Caco-2 (cell line): ENCODE results near the gene FLAD1. TPM values are rescaled to one million over a fixed set of nuclear protein-coding genes. Genes with fewer than 3 reads are reported as not detected.
A peak's percentile ranks its signal among the peaks of the same experiment; 100 is the strongest.

Source experiments
- BruUV-seq: library from RNA; stranded (reverse); fragments of 400-500 nt; replicated peaks from 2 replicates; lab custom pipeline; 2021; lab: Mats Ljungman, UMichigan
- CTCF ChIA-PET: fragments of 300-600 bp; sonication (Branson Sonifier 250); formaldehyde crosslinking; loops from one replicate; lab custom pipeline; 2022; ENCODE audit warnings: antibody characterized with exemption; lab: Charles Lee
- POLR2A ChIA-PET: fragments of 300-600 bp; sonication (Branson Sonifier 250); formaldehyde crosslinking; loops from one replicate; lab custom pipeline; 2022; ENCODE audit warnings: antibody characterized with exemption; lab: Charles Lee
- DNase-seq, 2 experiments: peaks; one replicate each; pipeline versions ENCODE4 v3.0.0 to v3.0.0-alpha.2; 2020 to 2022
- H3K27me3 ChIP-seq: replicated peaks from 2 replicates; pipeline ENCODE4 v1.6.0; 2011; ENCODE audit warnings: low read length; ENCODE audit not compliant: control insufficient read depth, insufficient read depth
- H3K36me3 ChIP-seq: 2 replicates; pipeline ENCODE4 v1.5.1; 2011; ENCODE audit warnings: low read length; ENCODE audit not compliant: control insufficient read depth, insufficient read depth
- H3K4me1 ChIP-seq: fragments of 250-450 bp; sonication (Bioruptor Pico); 2 replicates; pipeline ENCODE4 v1.5.1; 2020; ENCODE audit warnings: mild to moderate bottlenecking
- H3K4me3 ChIP-seq: 2 replicates; pipeline ENCODE4 v1.5.1; 2011; ENCODE audit warnings: low read depth, mild to moderate bottlenecking, control low read depth, low read length
- H3K9me3 ChIP-seq: fragments of 250-450 bp; sonication (Bioruptor Pico); 2 replicates; pipeline ENCODE4 v1.5.1; 2020; ENCODE audit warnings: mild to moderate bottlenecking, moderate library complexity
- H3K27ac Mint-ChIP-seq: one replicate; pipeline ENCODE4 v1.8.0; 2022; ENCODE audit warnings: mixed read lengths; ENCODE audit not compliant: unreplicated experiment
- H3K27me3 Mint-ChIP-seq: one replicate; pipeline ENCODE4 v1.8.0; 2022; ENCODE audit warnings: mixed read lengths; ENCODE audit not compliant: insufficient read depth, unreplicated experiment
- H3K36me3 Mint-ChIP-seq: one replicate; pipeline ENCODE4 v1.8.0; 2022; ENCODE audit warnings: mild to moderate bottlenecking, mixed read lengths; ENCODE audit not compliant: insufficient read depth, unreplicated experiment
- H3K4me1 Mint-ChIP-seq: one replicate; pipeline ENCODE4 v1.8.0; 2022; ENCODE audit warnings: low read depth, mixed read lengths; ENCODE audit not compliant: unreplicated experiment
- H3K4me3 Mint-ChIP-seq: one replicate; pipeline ENCODE4 v1.8.0; 2022; ENCODE audit warnings: mild to moderate bottlenecking, moderate library complexity, mixed read lengths; ENCODE audit not compliant: unreplicated experiment
- H3K9me3 Mint-ChIP-seq: one replicate; pipeline ENCODE4 v1.8.0; 2022; ENCODE audit warnings: mixed read lengths; ENCODE audit not compliant: unreplicated experiment
- CTCF ChIP-seq, 2 experiments: fragments of 200-600 bp in 1 of 2; IDR thresholded peaks; 1 replicate in 1 of 2; 2 replicates in 1 of 2; pipeline versions ENCODE4 v1.5.1 to v1.8.0; 2011 to 2022; ENCODE audit warnings: antibody characterized with exemption in 1 of 2, control low read depth in 1 of 2, inconsistent platforms in 1 of 2, low read depth in 1 of 2, low read length in 1 of 2, mild to moderate bottlenecking in 1 of 2, moderate library complexity in 1 of 2; ENCODE audit not compliant: insufficient read depth in 1 of 2, severe bottlenecking in 1 of 2, unreplicated experiment in 1 of 2
- intact Hi-C: fragments of 100-400 bp; cut with micrococcal nuclease; formaldehyde crosslinking; loops from one replicate; pipeline ENCODE4 v1.10.0; 2022; ENCODE audit not compliant: unreplicated experiment
- total RNA-seq: library from RNA; stranded (reverse); gene quantifications from 2 replicates; pipeline ENCODE4 v1.2.3, GENCODE V29; 2022

Gene FLAD1
- total RNA-seq, 1 experiment from 2014 or later, result 51.3 TPM

GRCh38 chr1:155017041-155017945 lies 34.1 kb downstream of the FLAD1 start:
- peak; percentile 99 to 100 for TF ChIP-seq CTCF (IDR thresholded peaks at IDR 0.05; ENCODE audit: insufficient read depth in 1 of 2, low read depth in 1 of 2, low read length in 1 of 2, severe bottlenecking in 1 of 2, unreplicated experiment in 1 of 2)
- CTCF ChIA-PET, result interaction anchor here (0.5 to 2.4 kb wide), 29 partner anchors 9 to 409 kb away, joined by 3 to 43 read pairs (median 6); partner anchors contain the start of genes ADAM15, ADAR, DCST1 and DCST2
- DNase-seq, result peak; percentile 97 to 98
- intact Hi-C loops, result loop anchor here (1.0 to 2.0 kb wide), 3 partner anchors 15 to 45 kb away; partner anchors contain the start of genes ADAM15 and ZBTB7B
- POLR2A ChIA-PET, result interaction anchor here (0.7 to 1.5 kb wide), 7 partner anchors 9 to 177 kb away, joined by 3 to 5 read pairs (median 4); partner anchors contain the start of genes ADAM15 and PMVK
- Histone ChIP-seq H3K4me3 (peak overlapping the region; percentile 6; the same call in 1 of the 2 replicates), H3K36me3 (peaks cover 1% of the 10 kb centered on the region), H3K9me3 (no peaks in the 10 kb centered on the region), H3K27me3 (no peaks in the 10 kb centered on the region), H3K4me1 (peaks cover 20% of the 10 kb centered on the region)
- no peaks in the 10 kb centered on the region for H3K27me3 Mint-ChIP-seq
- peak overlapping the region; percentile 76 for H3K27ac Mint-ChIP-seq
- TSS peak; percentile 97 for BruUV-seq
- H3K9me3 Mint-ChIP-seq, result no peaks in the 10 kb centered on the region
- peak overlapping the region; percentile 56 for H3K4me3 Mint-ChIP-seq
- peaks cover 38% of the 10 kb centered on the region for H3K4me1 Mint-ChIP-seq
- H3K36me3 Mint-ChIP-seq, result peaks cover 68% of the 10 kb centered on the region

DNA sequence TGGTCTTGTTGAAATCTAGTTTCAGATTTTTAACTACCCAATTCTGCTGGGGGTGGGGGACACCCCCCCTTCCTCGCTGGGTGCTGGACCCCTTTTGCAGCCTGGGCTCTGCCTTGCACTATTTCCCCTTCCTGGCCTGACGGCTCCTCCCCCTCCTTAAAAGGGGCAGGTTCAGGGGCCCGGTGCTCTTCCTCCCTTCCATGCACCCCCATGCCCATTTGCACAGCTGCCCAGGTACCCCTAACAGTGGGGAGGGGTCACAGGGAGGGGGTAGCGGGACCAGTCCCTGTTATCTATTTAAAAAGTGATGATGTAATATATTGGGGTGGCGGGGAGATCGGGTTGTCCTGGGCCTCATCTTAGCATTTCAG lies 34.8 kb downstream of the FLAD1 start:
- H3K4me3 ChIP-seq, result 0 out of 2 replicates have a peak overlapping the region, but pooled peaks have one; percentile 6
- no peaks in the 10 kb centered on the region for H3K27me3 Mint-ChIP-seq
- H3K4me3 Mint-ChIP-seq, result peak overlapping the region; percentile 56
- POLR2A ChIA-PET, result interaction anchor here (0.9 to 1.5 kb wide), 3 partner anchors 11 to 33 kb away, joined by 4 to 5 read pairs (median 5); partner anchors contain the start of gene ADAM15
- CTCF ChIA-PET, result interaction anchor here (0.5 to 2.4 kb wide), 25 partner anchors 8 to 410 kb away, joined by 3 to 43 read pairs (median 6); partner anchors contain the start of genes ADAM15, ADAR, DCST1 and DCST2
- TF ChIP-seq CTCF (IDR thresholded peaks at IDR 0.05; ENCODE audit: insufficient read depth in 1 of 2, low read depth in 1 of 2, low read length in 1 of 2, severe bottlenecking in 1 of 2, unreplicated experiment in 1 of 2), result no peak
- DNase-seq, result no peak
- peaks cover 22% of the 10 kb centered on the region for H3K4me1 ChIP-seq
- peaks cover 1% of the 10 kb centered on the region for H3K36me3 ChIP-seq
- peaks cover 66% of the 10 kb centered on the region for H3K36me3 Mint-ChIP-seq
- no peaks in the 10 kb centered on the region for H3K27me3 ChIP-seq
- peaks cover 42% of the 10 kb centered on the region for H3K4me1 Mint-ChIP-seq
- H3K9me3 ChIP-seq, result no peaks in the 10 kb centered on the region
- H3K27ac Mint-ChIP-seq, result peak overlapping the region; percentile 68
- intact Hi-C loops, result loop anchor here (1.0 to 2.0 kb wide), 3 partner anchors 16 to 46 kb away; partner anchors contain the start of genes ADAM15 and ZBTB7B
- no peaks in the 10 kb centered on the region for H3K9me3 Mint-ChIP-seq
- no TSS peak for BruUV-seq
